Osteocyte (in vitro differentiated cells): ENCODE measurements around the gene HOXA2. TPM values are rescaled to one million over a fixed set of nuclear protein-coding genes. Genes with fewer than 3 reads are reported as not detected.

Source experiments
- DNase-seq: peaks from one replicate; pipeline ENCODE4 v3.0.0; 2021; ENCODE audit warnings: mixed read lengths; ENCODE audit not compliant: unreplicated experiment; ENCODE audit errors: extremely low spot score
- H3K27ac Mint-ChIP-seq: one replicate; pipeline ENCODE4 v1.8.0; 2021; ENCODE audit warnings: mild to moderate bottlenecking, mixed read lengths; ENCODE audit not compliant: unreplicated experiment
- H3K27me3 Mint-ChIP-seq: one replicate; pipeline ENCODE4 v1.8.0; 2021; ENCODE audit warnings: mixed read lengths; ENCODE audit not compliant: unreplicated experiment
- H3K36me3 Mint-ChIP-seq: one replicate; pipeline ENCODE4 v1.8.0; 2021; ENCODE audit warnings: mixed read lengths; ENCODE audit not compliant: unreplicated experiment
- H3K4me1 Mint-ChIP-seq: one replicate; pipeline ENCODE4 v1.8.0; 2021; ENCODE audit warnings: mixed read lengths; ENCODE audit not compliant: unreplicated experiment
- H3K4me3 Mint-ChIP-seq: one replicate; pipeline ENCODE4 v1.8.0; 2021; ENCODE audit warnings: mild to moderate bottlenecking, moderate library complexity, mixed read lengths; ENCODE audit not compliant: unreplicated experiment
- H3K9me3 Mint-ChIP-seq: one replicate; pipeline ENCODE4 v1.8.0; 2021; ENCODE audit warnings: mixed read lengths; ENCODE audit not compliant: unreplicated experiment
- total RNA-seq: library from RNA; stranded (reverse); gene quantifications from 2 replicates; pipeline ENCODE4 v1.2.1, GENCODE V29; 2021
- TF ChIP-seq, protein P1 (sequence below): fragments of 200-600 bp; sonication (generic); IDR thresholded peaks from 2 replicates; pipeline ENCODE4 v1.5.0; 2021; ENCODE audit warnings: antibody characterized with exemption, mild to moderate bottlenecking, moderate library complexity

HOXA2 gene
- total RNA-seq, 1 donor from 2014 or later, result not detected

DNA sequence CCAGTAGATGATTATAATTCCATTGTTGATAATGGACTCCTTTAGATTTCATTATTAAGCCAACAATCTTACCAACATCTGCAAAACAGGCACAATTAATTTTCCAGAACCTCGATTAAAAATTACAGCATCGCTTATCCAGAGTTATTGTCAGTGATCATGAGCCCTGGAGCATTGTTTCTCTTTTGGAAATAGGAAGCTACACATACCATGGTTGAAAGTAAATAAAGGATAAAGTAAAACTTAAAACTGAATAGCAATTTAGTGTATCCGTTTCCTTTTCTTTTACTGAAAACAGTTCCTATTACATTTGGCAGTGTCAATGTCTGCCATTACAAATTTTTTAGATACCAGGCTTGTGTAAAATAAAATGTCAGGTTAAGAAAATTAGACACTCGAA, 9.9 kb upstream of the HOXA2 start:
- TF ChIP-seq, protein P1, sequence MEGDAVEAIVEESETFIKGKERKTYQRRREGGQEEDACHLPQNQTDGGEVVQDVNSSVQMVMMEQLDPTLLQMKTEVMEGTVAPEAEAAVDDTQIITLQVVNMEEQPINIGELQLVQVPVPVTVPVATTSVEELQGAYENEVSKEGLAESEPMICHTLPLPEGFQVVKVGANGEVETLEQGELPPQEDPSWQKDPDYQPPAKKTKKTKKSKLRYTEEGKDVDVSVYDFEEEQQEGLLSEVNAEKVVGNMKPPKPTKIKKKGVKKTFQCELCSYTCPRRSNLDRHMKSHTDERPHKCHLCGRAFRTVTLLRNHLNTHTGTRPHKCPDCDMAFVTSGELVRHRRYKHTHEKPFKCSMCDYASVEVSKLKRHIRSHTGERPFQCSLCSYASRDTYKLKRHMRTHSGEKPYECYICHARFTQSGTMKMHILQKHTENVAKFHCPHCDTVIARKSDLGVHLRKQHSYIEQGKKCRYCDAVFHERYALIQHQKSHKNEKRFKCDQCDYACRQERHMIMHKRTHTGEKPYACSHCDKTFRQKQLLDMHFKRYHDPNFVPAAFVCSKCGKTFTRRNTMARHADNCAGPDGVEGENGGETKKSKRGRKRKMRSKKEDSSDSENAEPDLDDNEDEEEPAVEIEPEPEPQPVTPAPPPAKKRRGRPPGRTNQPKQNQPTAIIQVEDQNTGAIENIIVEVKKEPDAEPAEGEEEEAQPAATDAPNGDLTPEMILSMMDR, result no peak
- Mint-ChIP-seq H3K36me3 (no peaks in the 10 kb centered on the region), H3K27ac (no peak overlapping the region), H3K4me3 (no peak overlapping the region), H3K4me1 (peaks cover 6% of the 10 kb centered on the region), H3K9me3 (no peaks in the 10 kb centered on the region), H3K27me3 (peaks cover 86% of the 10 kb centered on the region)
- no peak for DNase-seq

- peaks cover 9% of the 10 kb centered on the region for H3K4me1 Mint-ChIP-seq
- TF ChIP-seq, protein P1, result no peak
- no peaks in the 10 kb centered on the region for H3K36me3 Mint-ChIP-seq
- no peak overlapping the region for H3K27ac Mint-ChIP-seq
- H3K27me3 Mint-ChIP-seq, result peaks cover 84% of the 10 kb centered on the region
- DNase-seq, result no peak
- H3K9me3 Mint-ChIP-seq, result no peaks in the 10 kb centered on the region
- H3K4me3 Mint-ChIP-seq, result no peak overlapping the region
These were observed 9.3 kb upstream of the HOXA2 start for GRCh38 chr7:27111751-27112277.

- H3K27ac Mint-ChIP-seq, result no peak overlapping the region
- no peaks in the 10 kb centered on the region for H3K36me3 Mint-ChIP-seq
- peaks cover 10% of the 10 kb centered on the region for H3K4me1 Mint-ChIP-seq
- H3K9me3 Mint-ChIP-seq, result no peaks in the 10 kb centered on the region
- H3K4me3 Mint-ChIP-seq, result no peak overlapping the region
- H3K27me3 Mint-ChIP-seq, result peaks cover 84% of the 10 kb centered on the region
- no peak for DNase-seq
- TF ChIP-seq, protein P1, result no peak
These were observed 8.7 kb upstream of the HOXA2 start for GRCh38 chr7:27111042-27111750.

DNA sequence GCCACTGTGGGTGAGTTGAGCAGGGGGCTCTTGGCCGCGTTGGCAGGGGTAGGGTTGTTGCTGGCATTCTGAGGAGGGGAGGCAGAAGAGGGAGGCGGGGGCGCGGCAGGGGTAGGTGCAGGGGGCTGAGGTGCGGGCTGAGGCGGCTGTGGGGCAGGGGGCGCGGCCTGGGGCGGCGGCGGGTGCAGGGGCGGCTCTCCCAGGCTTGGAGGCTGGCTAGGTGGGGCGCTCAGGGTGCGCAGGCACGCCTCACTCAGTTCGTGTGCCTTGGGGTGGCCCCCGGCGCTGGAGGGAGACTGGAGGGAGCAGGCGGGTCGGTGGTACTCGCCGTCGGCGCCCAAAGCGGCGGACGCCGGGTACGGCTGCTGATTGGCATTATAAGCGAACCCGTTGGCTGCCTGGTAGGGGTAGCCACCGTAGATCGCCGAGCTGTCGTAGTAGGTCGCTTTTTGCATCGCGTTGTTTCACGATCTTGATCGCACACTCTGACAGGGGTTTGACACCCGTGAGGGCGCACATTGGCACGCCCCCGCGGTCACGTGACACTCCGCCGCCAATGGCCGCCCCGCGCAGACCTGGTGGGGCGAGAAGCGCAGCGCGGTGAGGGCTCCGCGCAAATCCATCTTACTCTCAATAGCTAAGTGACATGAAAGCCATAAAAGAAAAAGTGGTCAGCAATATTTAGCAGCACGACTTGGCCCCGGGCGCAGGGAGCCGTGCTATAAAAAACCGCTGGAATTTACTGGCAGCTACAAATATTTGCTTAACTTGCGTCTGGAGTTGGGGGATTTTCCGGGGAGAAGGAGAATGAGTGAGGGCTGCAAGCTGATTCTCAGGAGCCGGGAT, 7.9 kb upstream of the HOXA2 start:
- no peak for DNase-seq
- Mint-ChIP-seq H3K36me3 (no peaks in the 10 kb centered on the region), H3K27me3 (peaks cover 86% of the 10 kb centered on the region), H3K27ac (no peak overlapping the region), H3K4me3 (no peak overlapping the region), H3K4me1 (peaks cover 9% of the 10 kb centered on the region), H3K9me3 (no peaks in the 10 kb centered on the region)
- TF ChIP-seq, protein P1, result no peak
